Fibroblast of the aortic adventitia (primary cell): Measurements from ENCODE around the gene PI4KB. TPM values are rescaled to one million over a fixed set of nuclear protein-coding genes. Genes with fewer than 3 reads are reported as not detected.

Experiments used
- DNase-seq: peaks from one replicate; pipeline ENCODE4 v3.0.0-alpha.2; 2010; ENCODE audit warnings: low read depth
- H3K4me3 ChIP-seq: 2 replicates; pipeline ENCODE4 v1.5.1; 2011; ENCODE audit warnings: low read depth, mild to moderate bottlenecking, control low read depth, low read length, moderate library complexity
- total RNA-seq: library from RNA; depleted of rRNA; stranded (reverse); fragments of >200 nt; gene quantifications from 2 replicates; pipeline ENCODE4 v1.2.3, GENCODE V29; 2012; ENCODE audit warnings: low replicate concordance
- TF ChIP-seq, protein P1 (sequence below): IDR thresholded peaks from 2 replicates; pipeline ENCODE4 v1.5.1; 2011; ENCODE audit warnings: mild to moderate bottlenecking, low read length, control low read depth, inconsistent platforms; ENCODE audit not compliant: insufficient read depth

Gene PI4KB
- total RNA-seq, 1 donor, result 41.0 TPM

DNA sequence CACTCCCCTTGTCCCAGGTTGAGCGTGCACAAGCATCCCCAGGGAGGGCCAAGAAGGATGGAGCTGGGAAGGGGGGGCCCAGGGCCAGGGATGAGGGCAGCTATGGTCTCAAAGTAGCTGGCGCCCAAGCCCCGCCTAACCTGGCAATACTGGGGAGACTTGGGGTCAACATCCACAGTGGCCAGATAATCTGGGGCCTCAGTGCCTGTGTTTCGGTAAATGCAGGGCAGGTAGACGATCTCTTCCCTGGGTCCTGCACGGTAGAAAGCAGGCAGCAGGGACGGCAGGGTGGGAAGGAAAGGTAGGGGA is 42.0 kb upstream of the PI4KB start:
- DNase-seq, result no peak
- H3K4me3 ChIP-seq, result no peak overlapping the region
- TF ChIP-seq, protein P1, sequence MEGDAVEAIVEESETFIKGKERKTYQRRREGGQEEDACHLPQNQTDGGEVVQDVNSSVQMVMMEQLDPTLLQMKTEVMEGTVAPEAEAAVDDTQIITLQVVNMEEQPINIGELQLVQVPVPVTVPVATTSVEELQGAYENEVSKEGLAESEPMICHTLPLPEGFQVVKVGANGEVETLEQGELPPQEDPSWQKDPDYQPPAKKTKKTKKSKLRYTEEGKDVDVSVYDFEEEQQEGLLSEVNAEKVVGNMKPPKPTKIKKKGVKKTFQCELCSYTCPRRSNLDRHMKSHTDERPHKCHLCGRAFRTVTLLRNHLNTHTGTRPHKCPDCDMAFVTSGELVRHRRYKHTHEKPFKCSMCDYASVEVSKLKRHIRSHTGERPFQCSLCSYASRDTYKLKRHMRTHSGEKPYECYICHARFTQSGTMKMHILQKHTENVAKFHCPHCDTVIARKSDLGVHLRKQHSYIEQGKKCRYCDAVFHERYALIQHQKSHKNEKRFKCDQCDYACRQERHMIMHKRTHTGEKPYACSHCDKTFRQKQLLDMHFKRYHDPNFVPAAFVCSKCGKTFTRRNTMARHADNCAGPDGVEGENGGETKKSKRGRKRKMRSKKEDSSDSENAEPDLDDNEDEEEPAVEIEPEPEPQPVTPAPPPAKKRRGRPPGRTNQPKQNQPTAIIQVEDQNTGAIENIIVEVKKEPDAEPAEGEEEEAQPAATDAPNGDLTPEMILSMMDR, result no peak

DNA sequence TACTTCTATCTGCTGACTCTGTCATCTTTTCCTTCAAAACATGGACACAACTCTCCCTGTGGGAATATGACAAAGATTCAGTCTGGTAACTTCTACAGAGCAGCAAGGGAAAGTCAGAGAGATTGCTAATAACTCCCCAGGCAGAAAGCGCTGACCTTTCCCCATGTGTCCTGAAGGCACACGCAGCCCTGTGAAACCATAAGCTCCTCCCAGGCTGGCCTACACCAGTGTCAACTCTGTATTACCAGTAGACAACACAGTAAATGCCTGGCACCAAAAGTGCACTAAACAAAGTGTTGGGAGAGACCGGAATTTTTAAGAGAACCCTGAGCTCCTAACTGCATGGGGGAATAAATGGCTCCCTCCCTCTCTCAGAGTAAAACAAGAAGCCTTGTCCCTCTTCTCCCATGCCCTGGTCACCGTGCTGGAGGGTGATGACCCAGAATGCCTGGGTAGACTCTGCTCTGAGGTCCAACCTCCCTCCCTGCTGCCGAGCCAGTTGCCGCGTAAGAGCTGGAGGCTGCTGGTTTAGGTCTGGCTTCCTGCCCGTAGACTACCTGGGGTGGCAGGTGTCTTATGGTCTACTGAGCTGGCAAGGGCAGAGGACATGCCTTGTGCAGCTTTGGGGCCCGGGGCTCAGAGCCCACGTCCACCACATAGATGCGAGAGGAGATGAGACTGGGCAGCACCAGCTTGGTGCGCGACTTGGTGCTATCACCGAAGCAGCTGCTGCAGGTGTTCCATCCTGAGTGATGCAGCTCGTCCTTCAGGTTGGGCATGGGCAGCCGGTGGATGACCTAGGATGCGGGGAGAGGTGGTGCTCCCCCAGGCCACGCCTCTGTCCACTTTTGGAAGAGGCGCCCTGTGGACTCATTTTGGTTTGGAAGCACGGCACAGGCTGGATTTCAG is 41.4 kb upstream of the PI4KB start:
- H3K4me3 ChIP-seq, result no peak overlapping the region
- TF ChIP-seq, protein P1, result no peak
- no peak for DNase-seq

DNA sequence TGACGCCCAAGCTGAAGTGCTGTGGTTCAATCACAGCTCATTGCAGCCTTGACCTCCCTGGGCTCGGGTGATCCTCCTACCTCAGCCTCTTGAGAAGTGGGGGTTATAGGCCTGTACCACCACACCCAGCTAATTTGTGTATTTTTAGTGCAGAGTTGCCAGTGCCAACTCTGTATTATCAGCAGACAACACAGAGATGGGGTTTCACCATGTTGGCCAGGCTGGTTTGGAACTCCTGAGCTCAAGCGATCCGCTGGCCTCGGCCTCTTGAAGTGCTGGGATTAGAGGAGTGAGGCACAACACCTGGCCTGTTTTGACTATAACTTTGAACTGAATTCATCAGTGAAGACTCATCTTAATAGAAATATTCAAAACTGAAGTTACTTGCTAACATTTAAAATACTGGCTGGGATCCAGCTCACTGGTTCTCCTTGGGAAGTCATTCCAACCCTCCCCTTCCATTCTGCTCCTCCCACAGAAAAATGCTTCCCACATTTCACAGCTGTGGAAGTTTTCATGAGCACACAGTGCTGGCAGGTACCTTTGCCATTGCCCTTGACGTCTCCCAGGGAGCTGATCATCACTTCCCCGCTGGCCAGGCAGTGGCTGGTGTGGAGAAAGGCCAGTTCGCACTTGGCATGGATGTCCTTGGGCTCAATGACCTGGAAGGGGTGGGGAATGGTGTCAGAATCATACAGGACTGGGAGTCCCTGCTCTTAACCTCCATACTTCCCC is 40.6 kb upstream of the PI4KB start:
- DNase-seq, result peak; percentile 16
- H3K4me3 ChIP-seq, result no peak overlapping the region
- TF ChIP-seq, protein P1, result no peak

DNA sequence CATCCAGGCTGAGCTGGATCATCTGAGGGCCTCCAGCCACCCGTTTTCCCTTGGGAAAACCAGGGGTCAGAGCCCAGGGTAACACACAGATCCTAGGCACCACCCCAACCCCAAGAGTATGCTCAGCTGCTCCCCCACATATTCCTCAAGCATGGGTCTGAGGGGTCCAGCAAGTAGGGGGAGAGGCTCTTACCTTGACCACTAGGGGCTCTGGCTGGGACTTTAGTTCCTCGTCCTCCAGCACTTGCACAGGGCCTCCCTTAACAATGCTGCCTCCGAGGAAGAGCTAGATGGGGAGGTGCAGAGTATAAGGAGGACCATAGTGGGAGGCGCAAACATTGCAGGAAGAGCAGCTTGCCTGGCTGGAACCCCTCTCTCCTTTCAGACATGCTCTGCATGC is 37.8 kb upstream of the PI4KB start:
- no peak overlapping the region for H3K4me3 ChIP-seq
- DNase-seq, result no peak
- TF ChIP-seq, protein P1, result no peak

DNA sequence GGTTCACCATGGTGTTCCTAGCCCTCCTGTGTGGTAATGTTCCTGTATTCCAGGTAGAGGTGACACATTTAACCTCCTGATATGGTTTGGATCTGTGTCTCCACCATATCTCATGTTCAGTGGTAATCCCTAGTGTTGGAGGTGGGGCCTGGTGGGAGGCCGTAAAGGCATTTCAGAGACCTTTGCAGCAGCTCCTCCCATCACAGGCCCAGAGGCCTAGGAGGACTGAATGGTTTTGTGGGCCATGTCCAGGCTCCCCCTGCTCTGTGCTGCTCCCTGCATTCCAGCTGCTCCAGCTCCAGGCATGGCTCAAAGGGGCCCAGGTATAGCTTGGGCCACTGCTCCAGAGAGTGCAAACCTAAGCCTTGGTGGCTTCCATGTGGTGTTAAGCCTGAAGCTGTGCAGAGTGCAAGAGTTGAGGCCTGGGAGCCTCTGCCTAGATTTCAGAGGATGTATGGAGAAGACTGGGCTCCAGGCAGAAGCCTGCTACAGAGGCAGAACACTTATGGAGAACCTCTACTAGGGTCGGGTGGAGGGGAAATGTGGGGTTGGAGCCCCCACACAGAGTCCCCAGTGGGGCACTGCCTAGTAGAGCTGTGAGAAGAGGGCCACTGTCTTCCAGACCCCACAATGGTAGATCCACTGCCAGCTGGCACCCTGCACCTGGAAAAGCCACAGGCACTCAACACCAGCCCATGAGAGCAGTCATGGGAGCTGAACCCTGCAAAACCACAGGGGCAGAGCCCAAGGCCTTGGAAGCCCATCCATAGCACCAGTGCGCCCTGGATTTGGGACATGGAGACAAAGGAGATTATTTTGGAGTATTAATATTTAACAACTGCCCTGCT is 35.3 kb upstream of the PI4KB start:
- DNase-seq, result no peak
- TF ChIP-seq, protein P1, result no peak
- no peak overlapping the region for H3K4me3 ChIP-seq

DNA sequence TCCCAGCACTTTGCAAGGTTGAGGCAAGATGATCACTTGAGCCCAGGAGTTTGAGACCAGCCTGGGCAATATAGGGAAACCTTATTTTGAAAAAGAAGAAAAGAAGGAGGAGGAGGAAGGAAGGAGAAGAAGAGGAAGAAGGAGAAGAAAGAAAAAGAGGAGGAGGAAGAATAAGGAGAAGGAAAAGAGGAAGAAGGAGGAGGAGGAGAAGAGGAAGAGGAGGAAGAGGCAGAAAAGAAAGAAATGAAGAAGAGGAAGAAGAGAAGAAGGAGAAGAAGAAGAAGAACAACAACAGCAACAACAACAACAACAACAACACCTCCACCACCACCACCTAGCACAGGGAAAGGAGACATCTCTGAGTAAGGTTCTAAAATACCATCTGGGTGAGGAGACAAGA is 34.7 kb upstream of the PI4KB start:
- no peak for DNase-seq
- TF ChIP-seq, protein P1, result no peak

More for the DNA sequence above, 34.7 kb upstream of the PI4KB start:
- no peak overlapping the region for H3K4me3 ChIP-seq
